Measurements from ENCODE around the gene SLC25A11.

The SLC25A11 gene

DNA sequence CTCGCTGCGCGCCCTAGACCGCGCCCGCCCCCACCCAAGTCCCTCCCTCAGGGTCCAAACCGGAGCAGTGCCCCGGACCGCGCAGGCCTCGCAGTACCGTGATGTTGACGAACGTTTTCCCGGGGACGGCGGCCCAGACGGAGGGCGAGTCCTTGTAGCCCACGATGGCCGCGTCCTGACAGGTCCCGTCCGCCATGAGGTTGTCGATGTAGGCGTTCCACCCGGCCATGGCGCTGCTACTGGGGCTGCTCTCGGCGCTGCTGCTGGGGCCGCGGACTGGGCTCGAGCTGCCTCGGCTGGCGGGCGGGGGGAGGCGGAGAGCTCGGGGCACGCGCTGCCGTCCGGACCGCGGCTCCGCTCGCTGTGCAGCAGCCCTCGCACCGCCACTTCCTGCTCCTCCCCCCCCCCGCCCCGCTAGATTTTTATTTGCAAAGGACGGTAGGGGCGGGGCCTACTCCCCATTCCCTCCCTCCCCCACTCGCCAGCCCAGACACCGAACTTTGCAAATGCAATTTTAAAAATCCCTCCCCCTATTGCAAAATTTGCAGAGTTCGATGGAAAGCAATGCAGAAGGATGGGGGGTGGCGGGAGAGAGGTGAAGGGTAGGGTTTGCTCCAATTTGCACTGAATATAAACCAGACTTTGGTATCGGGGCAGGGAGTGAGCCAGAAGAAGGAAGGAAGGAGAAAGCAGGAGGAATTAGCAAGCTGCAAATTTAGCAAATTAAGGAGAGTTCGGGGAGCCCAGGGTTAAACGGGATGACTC, 8.5 kb upstream of the SLC25A11 start, which contains the start of gene PFN1:
Gene PFN1, minus strand, starts transcription at position 365 of the 765 bp plus-strand sequence. Its CDS starts 136 bp downstream, at position 229.
- DNase-seq (ENCODE audit: low read depth), result peak; percentile 97
- peak within 1 kb of the TSS; percentile 99 for H3K4me3 ChIP-seq (ENCODE audit: low read depth, low read length)
- TF ChIP-seq, protein P1, sequence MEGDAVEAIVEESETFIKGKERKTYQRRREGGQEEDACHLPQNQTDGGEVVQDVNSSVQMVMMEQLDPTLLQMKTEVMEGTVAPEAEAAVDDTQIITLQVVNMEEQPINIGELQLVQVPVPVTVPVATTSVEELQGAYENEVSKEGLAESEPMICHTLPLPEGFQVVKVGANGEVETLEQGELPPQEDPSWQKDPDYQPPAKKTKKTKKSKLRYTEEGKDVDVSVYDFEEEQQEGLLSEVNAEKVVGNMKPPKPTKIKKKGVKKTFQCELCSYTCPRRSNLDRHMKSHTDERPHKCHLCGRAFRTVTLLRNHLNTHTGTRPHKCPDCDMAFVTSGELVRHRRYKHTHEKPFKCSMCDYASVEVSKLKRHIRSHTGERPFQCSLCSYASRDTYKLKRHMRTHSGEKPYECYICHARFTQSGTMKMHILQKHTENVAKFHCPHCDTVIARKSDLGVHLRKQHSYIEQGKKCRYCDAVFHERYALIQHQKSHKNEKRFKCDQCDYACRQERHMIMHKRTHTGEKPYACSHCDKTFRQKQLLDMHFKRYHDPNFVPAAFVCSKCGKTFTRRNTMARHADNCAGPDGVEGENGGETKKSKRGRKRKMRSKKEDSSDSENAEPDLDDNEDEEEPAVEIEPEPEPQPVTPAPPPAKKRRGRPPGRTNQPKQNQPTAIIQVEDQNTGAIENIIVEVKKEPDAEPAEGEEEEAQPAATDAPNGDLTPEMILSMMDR (conservative IDR thresholded peaks at IDR 0.05; ENCODE audit: low read depth, low read length), result no peak

- H3K4me3 ChIP-seq (ENCODE audit: low read depth, low read length), result peak overlapping the region; percentile 99
- TF ChIP-seq, protein P1 (conservative IDR thresholded peaks at IDR 0.05; ENCODE audit: low read depth, low read length), result no peak
- peak; percentile 64 for DNase-seq (ENCODE audit: low read depth)
Measured at GRCh38 chr17:4947411-4948165, 7.7 kb upstream of the SLC25A11 start.

DNA sequence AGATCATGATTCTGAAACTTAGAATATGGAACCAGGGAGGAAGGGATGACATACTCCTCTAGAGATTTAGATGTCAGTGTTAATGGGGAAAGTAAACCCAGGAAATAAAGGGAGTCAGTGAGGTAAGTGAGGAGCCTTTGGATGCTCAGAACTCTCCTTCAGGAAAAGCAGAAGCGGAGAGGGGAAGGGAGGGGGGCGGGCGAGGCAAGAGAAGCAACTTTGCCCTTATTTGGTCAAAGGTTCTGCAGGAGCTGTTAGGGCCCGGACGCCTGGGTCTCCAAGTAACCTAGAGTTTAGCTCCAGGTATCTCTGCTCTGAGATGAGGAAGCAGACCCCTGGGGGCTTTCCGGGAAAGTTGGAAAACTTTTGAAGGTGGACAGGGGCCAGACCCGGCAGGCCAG, 7.2 kb upstream of the SLC25A11 start:
- TF ChIP-seq, protein P1 (conservative IDR thresholded peaks at IDR 0.05; ENCODE audit: low read depth, low read length), result no peak
- peak overlapping the region; percentile 99 for H3K4me3 ChIP-seq (ENCODE audit: low read depth, low read length)
- DNase-seq (ENCODE audit: low read depth), result no peak

DNA sequence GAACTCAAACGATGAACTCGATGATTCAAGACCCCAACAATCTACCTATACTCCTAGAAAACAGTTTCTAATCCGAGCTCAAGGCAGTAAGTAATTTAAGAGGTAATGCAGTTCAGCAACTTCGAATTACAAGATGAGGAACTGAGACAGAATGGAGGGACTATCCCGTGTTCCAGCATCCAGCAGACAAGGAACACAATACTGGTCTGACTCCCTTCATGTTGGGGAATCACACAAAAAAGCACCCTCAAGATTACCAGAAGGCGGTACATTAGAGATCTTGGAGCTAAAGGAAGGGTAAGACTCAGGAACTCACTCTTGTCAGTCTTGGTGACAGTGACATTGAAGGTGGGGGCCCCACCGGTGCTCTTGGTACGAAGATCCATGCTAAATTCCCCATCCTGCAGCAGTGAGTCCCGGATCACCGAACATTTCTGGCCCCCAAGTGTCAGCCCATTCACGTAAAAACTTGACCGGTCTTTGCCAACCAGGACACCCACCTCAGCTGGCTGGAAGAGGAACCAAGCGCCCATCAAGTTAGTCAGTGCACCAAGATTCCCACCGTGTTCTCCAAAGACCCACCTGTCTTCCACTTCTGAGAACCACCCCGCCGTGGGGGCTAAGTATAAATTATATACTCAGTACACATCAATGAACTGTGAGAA, 6.6 kb upstream of the SLC25A11 start:
- TF ChIP-seq, protein P1 (conservative IDR thresholded peaks at IDR 0.05; ENCODE audit: low read depth, low read length), result no peak
- H3K4me3 ChIP-seq (ENCODE audit: low read depth, low read length), result peak overlapping the region; percentile 99
- DNase-seq (ENCODE audit: low read depth), result no peak

- DNase-seq (ENCODE audit: low read depth), result no peak
- TF ChIP-seq, protein P1 (conservative IDR thresholded peaks at IDR 0.05; ENCODE audit: low read depth, low read length), result no peak
Measured at GRCh38 chr17:4945944-4946280, 6.1 kb upstream of the SLC25A11 start.

GRCh38 chr17:4945176-4945943, 5.5 kb upstream of the SLC25A11 start:
- TF ChIP-seq, protein P1 (conservative IDR thresholded peaks at IDR 0.05; ENCODE audit: low read depth, low read length), result no peak
- peak overlapping the region; percentile 99 for H3K4me3 ChIP-seq (ENCODE audit: low read depth, low read length)
- DNase-seq (ENCODE audit: low read depth), result peak; percentile 91

More at GRCh38 chr17:4945944-4946280, 6.1 kb upstream of the SLC25A11 start:
- H3K4me3 ChIP-seq (ENCODE audit: low read depth, low read length), result peak overlapping the region; percentile 99

Data from choroid plexus epithelial cell (primary cell).